Thyroid gland (tissue), 4 donors: ENCODE measurements around the gene ANXA6.

Experiments
- CTCF ChIP-seq, 6 experiments: fragments of 200-600 bp in 3 of 6; fragments of 450-650 bp in 3 of 6; sonication (generic) in 3 of 6; IDR thresholded peaks; one replicate each; pipeline ENCODE4 v1.5.1; 2016 to 2019; ENCODE audit warnings: antibody characterized with exemption in 6 of 6, mild to moderate bottlenecking in 2 of 6, inconsistent platforms in 1 of 6, moderate library complexity in 1 of 6
- POLR2A ChIP-seq, 2 donors: fragments of 450-650 bp; IDR thresholded peaks; one replicate each; pipeline ENCODE4 v1.6.1; 2017; ENCODE audit warnings: antibody characterized with exemption in 2 of 2, mild to moderate bottlenecking in 2 of 2, moderate library complexity in 1 of 2

GRCh38 chr5:151070449-151070848 lies 87.1 kb downstream of the ANXA6 start:
- TF ChIP-seq POLR2A (IDR thresholded peaks at IDR 0.05) (no peak), CTCF (IDR thresholded peaks at IDR 0.05) (no peak)
